DOHH2 (cell line): ENCODE data around the gene B4GALT5.

ENCODE experiments used
- H3F3A ChIP-seq: fragments of 200-600 bp; sonication (generic), shearing (Covaris generic); 2 replicates; pipeline ENCODE4 v1.6.0; 2016; ENCODE audit warnings: antibody characterized with exemption, mild to moderate bottlenecking; ENCODE audit not compliant: control insufficient read depth, insufficient read depth
- H3K27ac ChIP-seq: fragments of 200-600 bp; sonication (generic); 2 replicates; pipeline ENCODE4 v1.5.1; 2014; ENCODE audit warnings: low read depth, mild to moderate bottlenecking, low read length, moderate library complexity
- H3K27me3 ChIP-seq: fragments of 200-600 bp; sonication (generic); 2 replicates; pipeline ENCODE4 v1.6.1; 2014; ENCODE audit warnings: mild to moderate bottlenecking, low read length, mixed read lengths; ENCODE audit not compliant: control insufficient read depth
- H3K36me3 ChIP-seq: fragments of 200-600 bp; sonication (generic); 2 replicates; pipeline ENCODE4 v1.6.1; 2014; ENCODE audit warnings: mild to moderate bottlenecking, low read length, moderate library complexity, mixed read lengths; ENCODE audit not compliant: control insufficient read depth
- H3K4me1 ChIP-seq: fragments of 200-600 bp; sonication (generic); 2 replicates; pipeline ENCODE4 v1.6.1; 2014; ENCODE audit warnings: mild to moderate bottlenecking, low read length, mixed read lengths; ENCODE audit not compliant: control insufficient read depth
- H3K4me2 ChIP-seq: fragments of 200-600 bp; sonication (generic); 2 replicates; pipeline ENCODE4 v1.6.0; 2014; ENCODE audit warnings: mild to moderate bottlenecking, low read length, moderate library complexity
- H3K4me3 ChIP-seq: fragments of 200-600 bp; sonication (generic); 2 replicates; pipeline ENCODE4 v1.5.1; 2014; ENCODE audit warnings: mild to moderate bottlenecking, low read length, mixed read lengths
- H3K79me2 ChIP-seq: fragments of 200-600 bp; sonication (generic); 2 replicates; pipeline ENCODE4 v1.6.1; 2014; ENCODE audit warnings: mild to moderate bottlenecking, low read length, mixed read lengths; ENCODE audit not compliant: control insufficient read depth
- H3K9me2 ChIP-seq: fragments of 200-600 bp; sonication (generic); replicated peaks from 2 replicates; pipeline ENCODE4 v1.6.1; 2014; ENCODE audit warnings: mild to moderate bottlenecking, low read length, mixed read lengths; ENCODE audit not compliant: control insufficient read depth
- H3K9me3 ChIP-seq: fragments of 200-600 bp; sonication (generic); 2 replicates; pipeline ENCODE4 v1.6.1; 2014; ENCODE audit warnings: antibody characterized with exemption, low read length, mixed read lengths; ENCODE audit not compliant: control insufficient read depth, insufficient read depth
- H4K20me1 ChIP-seq: fragments of 200-600 bp; sonication (generic); 2 replicates; pipeline ENCODE4 v1.6.0; 2014; ENCODE audit warnings: low read depth, mild to moderate bottlenecking, antibody characterized with exemption, low read length, moderate library complexity; ENCODE audit not compliant: control insufficient read depth, insufficient read depth
- EZH2phosphoT487 ChIP-seq: fragments of 200-600 bp; sonication (generic); IDR thresholded peaks from 2 replicates; pipeline ENCODE4 v1.6.1; 2017; ENCODE audit warnings: borderline replicate concordance, mild to moderate bottlenecking, antibody characterized with exemption, low read length, moderate library complexity, mixed read lengths
- TF ChIP-seq, protein P1 (sequence below): fragments of 200-600 bp; sonication (generic); IDR thresholded peaks from one replicate; pipeline ENCODE4 v1.5.1; 2014; ENCODE audit warnings: antibody characterized with exemption, mild to moderate bottlenecking, low read depth, low read length; ENCODE audit not compliant: poor library complexity, severe bottlenecking

Gene B4GALT5

GRCh38 chr20:49599746-49600113 is 113.9 kb downstream of the B4GALT5 start:
- no peak overlapping the region for H3K27ac ChIP-seq

DNA sequence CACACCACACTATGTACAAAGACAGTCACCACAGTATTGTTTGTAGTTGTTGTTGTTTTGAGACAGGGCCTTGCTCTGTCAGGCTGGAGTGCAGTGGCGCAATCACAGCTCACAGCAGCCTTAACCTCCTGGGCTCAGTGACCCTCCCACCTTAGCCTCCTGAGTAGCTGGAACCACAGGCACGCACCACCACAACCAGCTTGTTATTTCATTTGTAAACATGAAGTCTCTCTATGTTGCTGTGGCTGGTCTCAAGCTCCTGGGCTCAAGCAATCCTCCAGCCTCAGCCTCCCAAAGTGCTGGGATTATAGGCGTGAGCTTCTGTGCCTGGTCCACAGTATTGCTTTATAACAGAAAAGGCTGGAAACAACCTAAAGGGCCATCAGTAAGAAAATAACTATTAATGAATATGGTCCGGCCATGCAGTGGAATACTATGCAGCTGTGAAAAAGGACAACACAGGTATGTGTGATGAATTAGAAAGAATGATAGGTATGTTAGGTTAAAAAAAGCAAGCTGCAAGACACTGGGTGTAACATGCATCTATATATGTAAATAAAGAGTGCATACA is 115.8 kb downstream of the B4GALT5 start:
- Histone ChIP-seq H3K9me3 (no peaks in the 10 kb centered on the region), H3K4me2 (no peak overlapping the region), H4K20me1 (no peaks in the 10 kb centered on the region)

More at GRCh38 chr20:49599746-49600113, 113.9 kb downstream of the B4GALT5 start:
- Histone ChIP-seq H3K4me3 (no peak overlapping the region), H3K4me2 (no peak overlapping the region), H3K9me3 (no peaks in the 10 kb centered on the region), H4K20me1 (no peaks in the 10 kb centered on the region), H3K4me1 (peaks cover 43% of the 10 kb centered on the region), H3F3A (no peaks in the 10 kb centered on the region), H3K9me2 (no peaks in the 10 kb centered on the region), H3K79me2 (no peaks in the 10 kb centered on the region), H3K36me3 (no peaks in the 10 kb centered on the region), H3K27me3 (no peaks in the 10 kb centered on the region)
- TF ChIP-seq, protein P1, sequence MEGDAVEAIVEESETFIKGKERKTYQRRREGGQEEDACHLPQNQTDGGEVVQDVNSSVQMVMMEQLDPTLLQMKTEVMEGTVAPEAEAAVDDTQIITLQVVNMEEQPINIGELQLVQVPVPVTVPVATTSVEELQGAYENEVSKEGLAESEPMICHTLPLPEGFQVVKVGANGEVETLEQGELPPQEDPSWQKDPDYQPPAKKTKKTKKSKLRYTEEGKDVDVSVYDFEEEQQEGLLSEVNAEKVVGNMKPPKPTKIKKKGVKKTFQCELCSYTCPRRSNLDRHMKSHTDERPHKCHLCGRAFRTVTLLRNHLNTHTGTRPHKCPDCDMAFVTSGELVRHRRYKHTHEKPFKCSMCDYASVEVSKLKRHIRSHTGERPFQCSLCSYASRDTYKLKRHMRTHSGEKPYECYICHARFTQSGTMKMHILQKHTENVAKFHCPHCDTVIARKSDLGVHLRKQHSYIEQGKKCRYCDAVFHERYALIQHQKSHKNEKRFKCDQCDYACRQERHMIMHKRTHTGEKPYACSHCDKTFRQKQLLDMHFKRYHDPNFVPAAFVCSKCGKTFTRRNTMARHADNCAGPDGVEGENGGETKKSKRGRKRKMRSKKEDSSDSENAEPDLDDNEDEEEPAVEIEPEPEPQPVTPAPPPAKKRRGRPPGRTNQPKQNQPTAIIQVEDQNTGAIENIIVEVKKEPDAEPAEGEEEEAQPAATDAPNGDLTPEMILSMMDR = no peak
- TF ChIP-seq EZH2phosphoT487 = no peak

DNA sequence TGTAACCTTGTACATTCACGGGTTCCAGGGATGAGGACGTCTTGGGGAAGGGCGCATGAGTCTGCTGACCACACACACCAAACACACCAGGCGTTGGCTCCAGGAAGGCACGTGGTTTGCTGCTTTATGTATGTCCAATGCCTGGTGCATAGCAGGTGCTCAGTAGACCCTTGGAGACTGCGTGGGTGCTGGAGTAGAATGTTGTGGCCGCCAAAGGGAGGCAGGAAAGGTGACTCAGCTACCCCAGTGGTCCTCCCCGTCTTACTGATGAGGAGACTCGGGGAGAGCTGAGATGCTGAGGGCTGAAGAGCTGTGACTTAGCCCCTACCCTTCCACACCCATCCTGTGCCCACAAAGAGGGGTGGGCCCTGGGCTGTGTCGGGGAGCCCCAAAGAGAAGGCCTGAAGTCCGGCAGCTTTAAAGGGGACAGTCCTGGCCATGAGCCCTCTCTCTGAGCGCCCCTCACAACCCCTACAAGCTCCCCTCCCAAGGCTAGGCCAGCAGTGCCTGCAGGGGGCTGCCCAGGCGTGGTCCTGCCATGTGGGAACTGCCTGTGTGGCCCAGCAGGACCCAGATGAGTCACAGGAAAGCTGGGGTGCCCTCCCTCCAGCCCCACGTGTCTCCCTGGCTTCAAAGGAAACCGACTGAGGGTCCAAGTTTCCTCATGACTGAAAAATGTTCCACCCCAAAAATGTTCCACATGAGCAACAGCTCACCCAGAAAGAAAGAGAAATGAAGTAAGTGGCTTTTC is 117.7 kb downstream of the B4GALT5 start:
- Histone ChIP-seq H3K79me2 (no peaks in the 10 kb centered on the region), H3F3A (no peaks in the 10 kb centered on the region), H3K4me1 (peaks cover 26% of the 10 kb centered on the region), H3K27ac (no peak overlapping the region), H3K9me3 (no peaks in the 10 kb centered on the region), H4K20me1 (no peaks in the 10 kb centered on the region), H3K36me3 (no peaks in the 10 kb centered on the region), H3K4me2 (no peak overlapping the region), H3K4me3 (no peak overlapping the region), H3K27me3 (peaks cover 2% of the 10 kb centered on the region; the same call in 1 of the 2 replicates), H3K9me2 (no peaks in the 10 kb centered on the region)
- TF ChIP-seq, protein P1 = no peak
- TF ChIP-seq EZH2phosphoT487 = no peak

More for the DNA sequence above, 115.8 kb downstream of the B4GALT5 start:
- Histone ChIP-seq H3F3A (no peaks in the 10 kb centered on the region), H3K36me3 (no peaks in the 10 kb centered on the region), H3K79me2 (no peaks in the 10 kb centered on the region), H3K27me3 (peaks cover 2% of the 10 kb centered on the region; the same call in 1 of the 2 replicates), H3K4me1 (peaks cover 27% of the 10 kb centered on the region), H3K4me3 (no peak overlapping the region), H3K27ac (no peak overlapping the region), H3K9me2 (no peaks in the 10 kb centered on the region)
- TF ChIP-seq, protein P1 = no peak
- no peak for TF ChIP-seq EZH2phosphoT487
